HEK293 (cell line): ENCODE measurements around the gene CABLES2.

Experiments
- CTCF ChIP-seq: fragments of 450-650 bp; formaldehyde crosslinking; IDR thresholded peaks from 2 replicates; pipeline ENCODE4 v1.5.1; 2016; ENCODE audit warnings: missing biosample characterization, missing genetic modification characterization
- IKZF3 ChIP-seq: fragments of 450-650 bp; IDR thresholded peaks from 2 replicates; pipeline ENCODE4 v1.5.0; 2018; ENCODE audit warnings: missing biosample characterization, mild to moderate bottlenecking, missing genetic modification characterization, moderate library complexity
- ZNF335 ChIP-seq: fragments of 450-650 bp; formaldehyde crosslinking; conservative IDR thresholded peaks from 2 replicates; pipeline ENCODE4 v1.5.1; 2016; ENCODE audit warnings: missing biosample characterization, missing genetic modification characterization
- ZNF664 ChIP-seq: fragments of 450-650 bp; formaldehyde crosslinking; IDR thresholded peaks from 2 replicates; pipeline ENCODE4 v1.5.1; 2016; ENCODE audit warnings: missing biosample characterization, missing genetic modification characterization

GRCh38 chr20:62400541-62400940 is 6.5 kb downstream of the CABLES2 start:
- TF ChIP-seq IKZF3 (tag by site-specific recombination) (no peak), ZNF335 (no peak), ZNF664 (tag by site-specific recombination) (no peak), CTCF (tag by site-specific recombination) (no peak)
